HEK293 (cell line): ENCODE results near the gene ADK.
A peak's percentile ranks its signal among the peaks of the same experiment; 100 is the strongest.

Experiments used
- HOXC10 ChIP-seq: sonication (generic); formaldehyde crosslinking; IDR thresholded peaks from 2 replicates; pipeline ENCODE4 v1.8.1; 2023; ENCODE audit warnings: mild to moderate bottlenecking, missing genetic modification reagents
- KLF17 ChIP-seq: fragments of 450-650 bp; formaldehyde crosslinking; IDR thresholded peaks from 2 replicates; pipeline ENCODE4 v1.5.1; 2016; ENCODE audit warnings: missing biosample characterization, missing genetic modification characterization
- OVOL3 ChIP-seq: fragments of 450-650 bp; formaldehyde crosslinking; IDR thresholded peaks from 2 replicates; pipeline ENCODE4 v1.5.1; 2016; ENCODE audit warnings: missing biosample characterization, missing genetic modification characterization
- PRDM2 ChIP-seq: fragments of 450-650 bp; formaldehyde crosslinking; IDR thresholded peaks from 2 replicates; pipeline ENCODE4 v1.5.1; 2016; ENCODE audit warnings: missing biosample characterization, missing genetic modification characterization, borderline replicate concordance
- RBAK ChIP-seq: fragments of 450-650 bp; formaldehyde crosslinking; IDR thresholded peaks from 2 replicates; pipeline ENCODE4 v1.5.1; 2016; ENCODE audit warnings: missing biosample characterization, missing genetic modification characterization
- YY1 ChIP-seq: fragments of 450-650 bp; formaldehyde crosslinking; IDR thresholded peaks from 2 replicates; pipeline ENCODE4 v1.5.1; 2018; ENCODE audit warnings: missing biosample characterization, missing genetic modification characterization
- ZBTB10 ChIP-seq: fragments of 450-650 bp; formaldehyde crosslinking; IDR thresholded peaks from 2 replicates; pipeline ENCODE4 v1.5.1; 2016; ENCODE audit warnings: missing biosample characterization, missing genetic modification characterization
- ZBTB20 ChIP-seq: fragments of 450-650 bp; formaldehyde crosslinking; IDR thresholded peaks from 2 replicates; pipeline ENCODE4 v1.5.1; 2016; ENCODE audit warnings: missing biosample characterization, missing genetic modification characterization
- ZBTB26 ChIP-seq: fragments of 450-650 bp; formaldehyde crosslinking; optimal IDR thresholded peaks from 2 replicates; pipeline ENCODE3; 2016; ENCODE audit warnings: missing biosample characterization, mild to moderate bottlenecking, missing genetic modification characterization
- ZEB2 ChIP-seq: fragments of 450-650 bp; formaldehyde crosslinking; IDR thresholded peaks from 2 replicates; pipeline ENCODE4 v1.5.1; 2016; ENCODE audit warnings: missing biosample characterization, missing genetic modification characterization
- ZNF18 ChIP-seq: fragments of 450-650 bp; formaldehyde crosslinking; IDR thresholded peaks from 2 replicates; pipeline ENCODE4 v1.5.1; 2016; ENCODE audit warnings: missing biosample characterization, missing genetic modification characterization
- ZNF248 ChIP-seq: fragments of 450-650 bp; formaldehyde crosslinking; IDR thresholded peaks from 2 replicates; pipeline ENCODE4 v1.5.1; 2017; ENCODE audit warnings: missing biosample characterization, missing genetic modification characterization
- ZNF274 ChIP-seq, 2 experiments: fragments of 200-500 bp in 1 of 2; fragments of 450-650 bp in 1 of 2; sonication (Bioruptor generic) in 1 of 2; formaldehyde crosslinking in 1 of 2; IDR thresholded peaks; 2 replicates each; pipeline versions ENCODE4 v1.5.1 to v1.6.1; 2014 to 2016; ENCODE audit warnings: borderline replicate concordance in 1 of 2, inconsistent platforms in 1 of 2, low read length in 1 of 2, missing biosample characterization in 1 of 2, missing genetic modification characterization in 1 of 2
- ZNF302 ChIP-seq: fragments of 450-650 bp; formaldehyde crosslinking; IDR thresholded peaks from 2 replicates; pipeline ENCODE4 v1.5.1; 2016; ENCODE audit warnings: missing biosample characterization, missing genetic modification characterization, low read depth
- ZNF324 ChIP-seq: fragments of 450-650 bp; formaldehyde crosslinking; IDR thresholded peaks from 2 replicates; pipeline ENCODE4 v1.5.1; 2016; ENCODE audit warnings: missing biosample characterization, missing genetic modification characterization
- ZNF341 ChIP-seq: fragments of 450-650 bp; formaldehyde crosslinking; IDR thresholded peaks from 2 replicates; pipeline ENCODE4; 2016; ENCODE audit warnings: low read depth, missing biosample characterization, missing genetic modification characterization
- ZNF350 ChIP-seq: fragments of 450-650 bp; formaldehyde crosslinking; IDR thresholded peaks from 2 replicates; pipeline ENCODE4 v1.5.0; 2017; ENCODE audit warnings: missing biosample characterization, mild to moderate bottlenecking, missing genetic modification characterization
- ZNF37A ChIP-seq: fragments of 450-650 bp; IDR thresholded peaks from 2 replicates; pipeline ENCODE4 v1.5.1; 2018; ENCODE audit warnings: missing biosample characterization, missing genetic modification characterization
- ZNF416 ChIP-seq: fragments of 450-650 bp; formaldehyde crosslinking; IDR thresholded peaks from 2 replicates; pipeline ENCODE4 v1.5.1; 2016; ENCODE audit warnings: missing biosample characterization, missing genetic modification characterization
- ZNF426 ChIP-seq: fragments of 450-650 bp; formaldehyde crosslinking; IDR thresholded peaks from 2 replicates; pipeline ENCODE4 v1.5.1; 2017; ENCODE audit warnings: missing biosample characterization, missing genetic modification characterization, mild to moderate bottlenecking, inconsistent platforms, moderate library complexity
- ZNF544 ChIP-seq: fragments of 450-650 bp; formaldehyde crosslinking; IDR thresholded peaks from 2 replicates; pipeline ENCODE4 v1.5.0; 2017; ENCODE audit warnings: missing biosample characterization, missing genetic modification characterization
- ZNF610 ChIP-seq: fragments of 450-650 bp; formaldehyde crosslinking; IDR thresholded peaks from 2 replicates; pipeline ENCODE4 v1.5.1; 2016; ENCODE audit warnings: missing biosample characterization, missing genetic modification characterization, borderline replicate concordance
- ZNF654 ChIP-seq: fragments of 450-650 bp; formaldehyde crosslinking; IDR thresholded peaks from 2 replicates; pipeline ENCODE4 v1.5.1; 2016; ENCODE audit warnings: low read depth, missing biosample characterization, missing genetic modification characterization
- ZNF658 ChIP-seq: fragments of 450-650 bp; formaldehyde crosslinking; IDR thresholded peaks from 2 replicates; pipeline ENCODE4; 2016; ENCODE audit warnings: missing biosample characterization, missing genetic modification characterization
- ZNF785 ChIP-seq: fragments of 450-650 bp; formaldehyde crosslinking; IDR thresholded peaks from 2 replicates; pipeline ENCODE4 v1.5.1; 2016; ENCODE audit warnings: missing biosample characterization, missing genetic modification characterization
- TF ChIP-seq, protein P1 (sequence below): fragments of 450-650 bp; formaldehyde crosslinking; IDR thresholded peaks from 2 replicates; pipeline ENCODE4 v1.5.1; 2017; ENCODE audit warnings: missing biosample characterization, missing genetic modification characterization

ADK gene

GRCh38 chr10:74585231-74586087 is 434.4 kb downstream of the ADK start (continued):
- no peak for TF ChIP-seq ZNF350 (tag by site-specific recombination)
- no peak for TF ChIP-seq ZNF658 (tag by site-specific recombination)
- TF ChIP-seq ZNF302 (tag by site-specific recombination) = no peak
- TF ChIP-seq, protein P1, sequence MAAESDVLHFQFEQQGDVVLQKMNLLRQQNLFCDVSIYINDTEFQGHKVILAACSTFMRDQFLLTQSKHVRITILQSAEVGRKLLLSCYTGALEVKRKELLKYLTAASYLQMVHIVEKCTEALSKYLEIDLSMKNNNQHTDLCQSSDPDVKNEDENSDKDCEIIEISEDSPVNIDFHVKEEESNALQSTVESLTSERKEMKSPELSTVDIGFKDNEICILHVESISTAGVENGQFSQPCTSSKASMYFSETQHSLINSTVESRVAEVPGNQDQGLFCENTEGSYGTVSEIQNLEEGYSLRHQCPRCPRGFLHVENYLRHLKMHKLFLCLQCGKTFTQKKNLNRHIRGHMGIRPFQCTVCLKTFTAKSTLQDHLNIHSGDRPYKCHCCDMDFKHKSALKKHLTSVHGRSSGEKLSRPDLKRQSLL (tag by site-specific recombination) = no peak
- no peak for TF ChIP-seq PRDM2 (tag by site-specific recombination)
- no peak for TF ChIP-seq ZNF610
- TF ChIP-seq ZNF341 (tag by site-specific recombination) = peak; percentile 58
- TF ChIP-seq ZNF785 = no peak
- TF ChIP-seq ZNF324 (tag by site-specific recombination) = no peak
- no peak for TF ChIP-seq RBAK (tag by site-specific recombination)
- no peak for TF ChIP-seq ZNF426 (tag by site-specific recombination)
- TF ChIP-seq HOXC10 (CRISPR knock-in tag) = no peak
- TF ChIP-seq ZNF18 (tag by site-specific recombination) = 0 out of 2 replicates have a peak, but pooled peaks have one; percentile 23
- TF ChIP-seq ZNF37A = no peak
- TF ChIP-seq ZBTB10 (tag by site-specific recombination) = no peak
- no peak for TF ChIP-seq ZNF248 (tag by site-specific recombination)
- TF ChIP-seq ZBTB26 = no peak
- TF ChIP-seq ZNF544 (tag by site-specific recombination) = no peak
- no peak for TF ChIP-seq ZNF274 (IDR thresholded peaks at IDR 0.05; ENCODE audit: low read length)
- TF ChIP-seq ZNF274 (tag by site-specific recombination; IDR thresholded peaks at IDR 0.05; ENCODE audit: borderline replicate concordance) = no peak
- no peak for TF ChIP-seq ZNF654 (tag by site-specific recombination)
- TF ChIP-seq YY1 (tag by site-specific recombination) = no peak
- TF ChIP-seq OVOL3 (tag by site-specific recombination) = peak; percentile 81
- no peak for TF ChIP-seq KLF17 (tag by site-specific recombination)
- no peak for TF ChIP-seq ZEB2 (tag by site-specific recombination)
- TF ChIP-seq ZBTB20 (tag by site-specific recombination) = peak; percentile 50
- TF ChIP-seq ZNF416 (tag by site-specific recombination) = no peak
